RWPE2 (cell line): Measurements from ENCODE around the gene PLCH1.

Experiments used
- ATAC-seq: fragments of 200-7000 bp; cut with Tn5 transposase; 3 replicates; pipeline ENCODE4 v1.9.1; 2021; ENCODE audit warnings: low read depth
- DNase-seq: peaks from one replicate; pipeline ENCODE4 v3.0.0-alpha.2; 2020; ENCODE audit warnings: low spot score
- H3K27ac ChIP-seq: fragments of 450-650 bp; 2 replicates; pipeline ENCODE4 v1.5.1; 2017; ENCODE audit warnings: mild to moderate bottlenecking; ENCODE audit not compliant: poor library complexity, severe bottlenecking
- H3K27me3 ChIP-seq: fragments of 250-450 bp; sonication (Bioruptor Pico); 2 replicates; pipeline ENCODE4 v1.5.1; 2021; ENCODE audit warnings: mild to moderate bottlenecking, moderate library complexity; ENCODE audit not compliant: insufficient read depth, poor library complexity, severe bottlenecking
- H3K36me3 ChIP-seq: fragments of 250-450 bp; sonication (Bioruptor Pico); 2 replicates; pipeline ENCODE4 v1.5.1; 2020; ENCODE audit warnings: low read depth, mild to moderate bottlenecking, moderate library complexity
- H3K4me1 ChIP-seq: fragments of 250-450 bp; sonication (Bioruptor Pico); 2 replicates; pipeline ENCODE4 v1.5.1; 2021; ENCODE audit warnings: mild to moderate bottlenecking, moderate library complexity; ENCODE audit not compliant: insufficient read depth, poor library complexity, severe bottlenecking
- H3K4me3 ChIP-seq: fragments of 250-450 bp; sonication (Bioruptor Pico); 2 replicates; pipeline ENCODE4 v1.5.1; 2021; ENCODE audit warnings: mild to moderate bottlenecking, moderate library complexity; ENCODE audit not compliant: severe bottlenecking
- H3K9me3 ChIP-seq: fragments of 250-450 bp; sonication (Bioruptor Pico); 2 replicates; pipeline ENCODE4 v1.5.1; 2021; ENCODE audit warnings: mild to moderate bottlenecking, moderate library complexity; ENCODE audit not compliant: severe bottlenecking
- TF ChIP-seq, protein P1 (sequence below): fragments of 450-650 bp; IDR thresholded peaks from one replicate; pipeline ENCODE4 v1.5.1; 2017; ENCODE audit warnings: mild to moderate bottlenecking, moderate library complexity; ENCODE audit not compliant: poor library complexity, severe bottlenecking

PLCH1 gene

DNA sequence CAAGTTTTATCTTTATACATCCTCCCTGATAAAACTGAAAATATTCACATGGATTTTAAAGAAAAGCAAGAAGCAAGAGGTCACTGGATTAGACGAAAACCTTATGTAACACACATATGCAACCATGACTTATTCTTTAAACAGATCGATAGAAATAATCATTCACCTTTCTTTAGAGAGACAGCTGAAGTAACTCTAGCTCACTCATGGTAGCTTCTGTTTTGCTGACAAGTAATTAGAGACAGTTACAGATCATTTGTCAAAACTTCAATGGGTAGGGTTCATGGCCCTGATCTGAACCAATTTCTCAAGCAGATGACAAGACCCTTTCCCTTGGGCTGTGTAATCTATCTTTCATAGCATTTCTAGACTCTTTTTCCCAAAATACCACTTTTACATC lies 74.5 kb downstream of the PLCH1 start:
- ATAC-seq, result no peak
- no peaks in the 10 kb centered on the region for H3K4me1 ChIP-seq
- TF ChIP-seq, protein P1, sequence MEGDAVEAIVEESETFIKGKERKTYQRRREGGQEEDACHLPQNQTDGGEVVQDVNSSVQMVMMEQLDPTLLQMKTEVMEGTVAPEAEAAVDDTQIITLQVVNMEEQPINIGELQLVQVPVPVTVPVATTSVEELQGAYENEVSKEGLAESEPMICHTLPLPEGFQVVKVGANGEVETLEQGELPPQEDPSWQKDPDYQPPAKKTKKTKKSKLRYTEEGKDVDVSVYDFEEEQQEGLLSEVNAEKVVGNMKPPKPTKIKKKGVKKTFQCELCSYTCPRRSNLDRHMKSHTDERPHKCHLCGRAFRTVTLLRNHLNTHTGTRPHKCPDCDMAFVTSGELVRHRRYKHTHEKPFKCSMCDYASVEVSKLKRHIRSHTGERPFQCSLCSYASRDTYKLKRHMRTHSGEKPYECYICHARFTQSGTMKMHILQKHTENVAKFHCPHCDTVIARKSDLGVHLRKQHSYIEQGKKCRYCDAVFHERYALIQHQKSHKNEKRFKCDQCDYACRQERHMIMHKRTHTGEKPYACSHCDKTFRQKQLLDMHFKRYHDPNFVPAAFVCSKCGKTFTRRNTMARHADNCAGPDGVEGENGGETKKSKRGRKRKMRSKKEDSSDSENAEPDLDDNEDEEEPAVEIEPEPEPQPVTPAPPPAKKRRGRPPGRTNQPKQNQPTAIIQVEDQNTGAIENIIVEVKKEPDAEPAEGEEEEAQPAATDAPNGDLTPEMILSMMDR, result no peak
- no peak for DNase-seq
- H3K9me3 ChIP-seq, result no peaks in the 10 kb centered on the region
- no peaks in the 10 kb centered on the region for H3K27me3 ChIP-seq
- H3K4me3 ChIP-seq, result no peak overlapping the region
- H3K27ac ChIP-seq, result no peak overlapping the region
- no peaks in the 10 kb centered on the region for H3K36me3 ChIP-seq

DNA sequence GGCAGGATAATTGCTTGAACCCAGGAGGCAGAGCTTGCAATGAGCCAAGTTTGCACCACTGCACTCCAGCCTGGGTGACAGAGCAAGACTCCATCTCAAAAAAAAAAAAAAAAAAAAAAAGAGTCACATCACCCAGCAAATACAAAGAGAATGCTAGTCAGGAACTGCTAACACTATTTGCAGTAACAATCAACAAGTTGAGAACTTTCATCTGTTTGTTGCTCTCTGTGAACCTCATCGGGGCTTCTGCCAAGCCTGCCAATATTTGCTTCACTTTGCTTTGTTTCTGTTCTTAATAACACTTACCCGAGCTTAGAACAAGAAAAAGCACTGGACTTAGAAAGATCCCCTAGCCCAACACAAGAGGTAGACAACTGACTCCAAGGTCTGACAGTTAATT lies 76.9 kb downstream of the PLCH1 start:
- H3K36me3 ChIP-seq, result no peaks in the 10 kb centered on the region
- H3K9me3 ChIP-seq, result no peaks in the 10 kb centered on the region
- TF ChIP-seq, protein P1, result no peak
- ATAC-seq, result no peak
- H3K27me3 ChIP-seq, result no peaks in the 10 kb centered on the region
- no peak overlapping the region for H3K4me3 ChIP-seq
- H3K27ac ChIP-seq, result no peak overlapping the region
- DNase-seq, result no peak
- H3K4me1 ChIP-seq, result no peaks in the 10 kb centered on the region

DNA sequence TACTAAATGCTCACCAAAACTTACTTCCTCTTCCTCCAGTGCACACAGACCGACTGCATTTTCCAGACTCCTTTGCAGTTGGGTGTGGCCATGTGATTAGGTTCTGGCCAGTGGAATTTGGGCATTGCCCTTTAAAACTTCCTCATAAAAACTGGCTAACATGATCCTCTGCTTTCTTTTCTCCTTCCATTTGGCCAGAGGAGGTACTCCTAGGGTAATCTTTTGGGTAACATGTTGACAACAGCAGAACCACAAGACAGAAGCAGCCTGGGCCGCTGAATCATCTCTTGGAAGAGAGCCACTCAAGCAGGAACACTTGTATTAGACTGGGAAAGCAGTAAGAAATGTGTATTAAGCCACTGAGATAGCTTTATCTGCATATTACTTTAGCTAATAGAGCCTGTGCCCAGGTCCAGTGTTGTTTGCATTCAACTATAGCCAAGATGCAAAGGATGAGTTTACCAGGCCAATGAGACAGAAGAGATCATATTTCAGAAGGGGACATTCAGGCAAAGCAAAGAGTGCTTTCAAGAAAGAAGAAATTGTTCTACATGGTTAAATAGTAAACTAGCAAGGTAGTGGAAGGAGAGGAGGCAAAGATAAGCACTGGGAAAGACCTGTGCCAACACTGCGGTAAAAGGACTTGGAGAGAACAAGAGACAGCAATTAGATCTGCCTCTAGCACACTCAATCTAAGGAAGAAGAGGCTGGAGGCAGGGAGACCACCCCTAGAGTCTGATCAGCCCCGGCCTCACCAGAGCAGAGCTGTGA lies 79.8 kb downstream of the PLCH1 start:
- Histone ChIP-seq H3K27ac (no peak overlapping the region), H3K4me3 (no peak overlapping the region), H3K36me3 (no peaks in the 10 kb centered on the region), H3K4me1 (no peaks in the 10 kb centered on the region), H3K9me3 (no peaks in the 10 kb centered on the region), H3K27me3 (no peaks in the 10 kb centered on the region)
- TF ChIP-seq, protein P1, result no peak
- no peak for DNase-seq
- ATAC-seq, result peak; percentile 44; the same call in 1 of the 3 replicates

DNA sequence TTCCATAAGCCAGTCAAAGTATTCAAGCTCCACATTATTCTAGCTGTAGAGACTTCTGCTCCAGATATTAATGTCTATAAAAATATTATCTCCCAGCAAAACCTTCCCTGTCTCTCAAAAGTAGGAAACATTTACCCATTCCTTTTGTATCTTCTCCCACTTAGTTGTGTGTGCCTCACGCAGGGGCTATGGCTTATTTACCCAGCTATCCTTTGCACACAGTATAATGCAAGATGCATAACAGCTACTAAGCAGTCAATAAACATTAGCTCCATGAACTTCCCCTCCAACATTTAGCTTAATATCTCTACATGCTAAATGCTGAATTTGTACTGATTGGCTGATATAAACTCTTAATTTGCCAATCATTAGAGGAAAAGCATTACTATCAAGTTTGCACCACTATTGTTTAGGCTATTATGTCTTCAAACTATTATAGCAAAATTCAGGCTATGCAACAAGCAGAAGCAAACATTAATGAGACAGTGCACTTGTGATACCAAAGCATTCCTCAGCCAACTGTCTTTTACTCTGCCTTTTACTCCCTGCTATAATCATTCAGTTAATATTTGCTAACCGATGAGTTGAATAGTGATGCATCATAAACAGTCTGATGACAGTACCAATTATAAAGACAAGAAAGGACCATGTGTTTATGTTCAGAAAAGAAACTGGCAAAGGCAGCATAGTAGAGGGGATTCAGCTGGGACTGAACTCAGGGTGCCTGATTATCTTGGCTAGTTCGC lies 81.2 kb downstream of the PLCH1 start:
- ATAC-seq, result no peak
- no peaks in the 10 kb centered on the region for H3K4me1 ChIP-seq
- no peak overlapping the region for H3K27ac ChIP-seq
- H3K9me3 ChIP-seq, result no peaks in the 10 kb centered on the region
- TF ChIP-seq, protein P1, result no peak
- no peaks in the 10 kb centered on the region for H3K36me3 ChIP-seq
- H3K4me3 ChIP-seq, result no peak overlapping the region
- H3K27me3 ChIP-seq, result no peaks in the 10 kb centered on the region
- DNase-seq, result no peak

DNA sequence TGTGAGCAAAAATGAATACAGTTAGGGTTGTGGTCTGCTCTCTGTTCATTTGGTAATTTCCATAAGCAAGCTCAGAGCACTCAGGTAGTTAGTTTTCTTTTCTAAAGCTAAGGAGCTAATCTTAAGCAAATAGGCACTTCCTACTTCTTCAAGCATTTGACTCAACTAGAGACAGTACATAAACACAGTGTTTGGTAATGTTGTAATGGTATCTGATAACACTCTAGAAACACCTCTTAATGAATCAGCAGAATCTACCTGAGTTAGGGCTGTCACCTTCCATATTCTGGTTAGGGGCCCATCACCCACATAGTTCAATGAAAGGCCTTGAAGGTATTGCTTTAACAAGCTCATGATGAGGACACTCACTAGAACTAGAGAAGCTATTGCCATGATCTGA lies 83.1 kb downstream of the PLCH1 start:
- H3K27me3 ChIP-seq, result no peaks in the 10 kb centered on the region
- H3K4me3 ChIP-seq, result no peak overlapping the region
- no peak overlapping the region for H3K27ac ChIP-seq
- no peak for ATAC-seq
- no peaks in the 10 kb centered on the region for H3K9me3 ChIP-seq
- TF ChIP-seq, protein P1, result no peak
- H3K4me1 ChIP-seq, result no peaks in the 10 kb centered on the region
- no peak for DNase-seq
- no peaks in the 10 kb centered on the region for H3K36me3 ChIP-seq
